GM23338 (cell line): ENCODE results near the gene TAF3. TPM values are rescaled to one million over a fixed set of nuclear protein-coding genes. Genes with fewer than 3 reads are reported as not detected.

ENCODE experiments used
- ATAC-seq: fragments of 200-7000 bp; cut with Tn5 transposase; 3 replicates; pipeline ENCODE4 v1.9.1; 2020
- DNase-seq: peaks from one replicate; pipeline ENCODE4 v3.0.0-alpha.2; 2015; ENCODE audit warnings: low spot score
- H2AFZ ChIP-seq: fragments of 200-600 bp; sonication (generic); 2 replicates; pipeline ENCODE4 v1.8.0; 2016; ENCODE audit warnings: antibody characterized with exemption, mild to moderate bottlenecking, moderate library complexity
- H3F3A ChIP-seq: fragments of 200-600 bp; sonication (generic); replicated peaks from 2 replicates; pipeline ENCODE4 v1.8.0; 2017; ENCODE audit warnings: antibody characterized with exemption, mixed run types, low read depth
- H3K27ac ChIP-seq: fragments of 200-600 bp; sonication (generic); 2 replicates; pipeline ENCODE4 v1.6.1; 2016; ENCODE audit warnings: low read depth
- H3K27me3 ChIP-seq: fragments of 200-600 bp; sonication (generic); 2 replicates; pipeline ENCODE4 v1.8.0; 2016; ENCODE audit warnings: mild to moderate bottlenecking, mixed run types, moderate library complexity; ENCODE audit not compliant: insufficient read depth
- H3K36me3 ChIP-seq: fragments of 200-600 bp; sonication (generic); 2 replicates; pipeline ENCODE4 v1.8.0; 2016; ENCODE audit warnings: mild to moderate bottlenecking; ENCODE audit not compliant: insufficient read depth
- H3K4me1 ChIP-seq: fragments of 200-600 bp; sonication (generic); 2 replicates; pipeline ENCODE4 v1.8.0; 2016; ENCODE audit warnings: mild to moderate bottlenecking, moderate library complexity; ENCODE audit not compliant: insufficient read depth
- H3K4me2 ChIP-seq: fragments of 200-600 bp; sonication (generic); 2 replicates; pipeline ENCODE4 v1.7.1; 2017; ENCODE audit warnings: mixed run types
- H3K4me3 ChIP-seq: fragments of 200-600 bp; sonication (generic); 2 replicates; pipeline ENCODE4 v1.6.1; 2016; ENCODE audit warnings: mixed run types
- H3K79me2 ChIP-seq: fragments of 200-600 bp; sonication (generic); replicated peaks from 2 replicates; pipeline ENCODE4 v1.8.0; 2017; ENCODE audit warnings: mild to moderate bottlenecking; ENCODE audit not compliant: insufficient read depth
- H3K9me2 ChIP-seq: fragments of 200-600 bp; sonication (generic); 2 replicates; pipeline ENCODE4 v1.8.0; 2017; ENCODE audit not compliant: insufficient read depth
- H4K20me1 ChIP-seq: fragments of 200-600 bp; sonication (generic); replicated peaks from 2 replicates; pipeline ENCODE4 v1.8.0; 2017; ENCODE audit warnings: mild to moderate bottlenecking; ENCODE audit not compliant: insufficient read depth
- H3K27ac Mint-ChIP-seq: 2 replicates; pipeline ENCODE4 v1.8.0; 2020; ENCODE audit warnings: inconsistent platforms, mild to moderate bottlenecking, moderate library complexity, mixed read lengths
- H3K27me3 Mint-ChIP-seq: 3 replicates; pipeline ENCODE4 v1.8.0; 2022; ENCODE audit warnings: low read depth, mild to moderate bottlenecking, moderate library complexity, mixed read lengths, inconsistent platforms; ENCODE audit not compliant: insufficient read depth, poor library complexity
- H3K36me3 Mint-ChIP-seq: 3 replicates; pipeline ENCODE4 v1.8.0; 2021; ENCODE audit warnings: low read depth, mild to moderate bottlenecking, inconsistent platforms, moderate library complexity, mixed read lengths
- H3K4me1 Mint-ChIP-seq: 3 replicates; pipeline ENCODE4 v1.8.0; 2020; ENCODE audit warnings: mild to moderate bottlenecking, inconsistent platforms, mixed read lengths
- H3K4me3 Mint-ChIP-seq: 3 replicates; pipeline ENCODE4 v1.8.0; 2021; ENCODE audit warnings: moderate library complexity, mild to moderate bottlenecking, inconsistent platforms, mixed read lengths
- H3K9me3 Mint-ChIP-seq: 3 replicates; pipeline ENCODE4 v1.8.0; 2020; ENCODE audit warnings: moderate library complexity, mild to moderate bottlenecking, inconsistent platforms, mixed read lengths
- CREB1 ChIP-seq: fragments of 250-450 bp; sonication (Bioruptor Pico); IDR thresholded peaks from 2 replicates; pipeline ENCODE4 v1.5.0; 2020; ENCODE audit warnings: low read depth, mild to moderate bottlenecking, moderate library complexity
- CTCF ChIP-seq, 2 experiments: fragments of 200-600 bp in 1 of 2; sonication (generic) in 1 of 2; conservative IDR thresholded peaks; 2 replicates each; pipeline versions ENCODE4 v1.5.1 to v1.6.1; 2016 to 2017; ENCODE audit warnings: antibody characterized with exemption in 2 of 2, low read depth in 2 of 2, mild to moderate bottlenecking in 2 of 2, moderate library complexity in 1 of 2
- ETS1 ChIP-seq: IDR thresholded peaks from 2 replicates; pipeline ENCODE4 v1.6.1; 2016; ENCODE audit warnings: antibody characterized with exemption
- EZH2 ChIP-seq: fragments of 200-600 bp; sonication (generic); IDR thresholded peaks from one replicate; pipeline ENCODE4 v1.8.0; 2017; ENCODE audit warnings: antibody characterized with exemption, mild to moderate bottlenecking, low read depth; ENCODE audit not compliant: unreplicated experiment
- EZH2phosphoT487 ChIP-seq: fragments of 200-600 bp; sonication (generic); IDR thresholded peaks from one replicate; pipeline ENCODE4 v1.8.1; 2018; ENCODE audit warnings: antibody characterized with exemption; ENCODE audit not compliant: unreplicated experiment
- JUNB ChIP-seq: IDR thresholded peaks from one replicate; pipeline ENCODE4 v1.6.1; 2016; ENCODE audit warnings: antibody characterized with exemption; ENCODE audit not compliant: unreplicated experiment
- NANOG ChIP-seq: IDR thresholded peaks from 2 replicates; pipeline ENCODE4 v1.6.1; 2016; ENCODE audit warnings: antibody characterized with exemption, borderline replicate concordance
- POLR2AphosphoS5 ChIP-seq: IDR thresholded peaks from 2 replicates; pipeline ENCODE4 v1.6.1; 2016; ENCODE audit warnings: antibody characterized with exemption, low read depth
- REST ChIP-seq: IDR thresholded peaks from one replicate; pipeline ENCODE4 v1.6.1; 2018; ENCODE audit warnings: antibody characterized with exemption; ENCODE audit not compliant: unreplicated experiment
- STAT1 ChIP-seq: IDR thresholded peaks from one replicate; pipeline ENCODE4 v1.6.1; 2016; ENCODE audit warnings: antibody characterized with exemption; ENCODE audit not compliant: unreplicated experiment
- ZNF114 ChIP-seq: fragments of 250-450 bp; sonication (Bioruptor Pico); IDR thresholded peaks from 2 replicates; pipeline ENCODE4 v1.5.0; 2020; ENCODE audit warnings: mild to moderate bottlenecking, moderate library complexity
- ZNF331 ChIP-seq: fragments of 250-450 bp; sonication (Bioruptor Pico); IDR thresholded peaks from 2 replicates; pipeline ENCODE4 v1.5.0; 2020; ENCODE audit warnings: low read depth, mild to moderate bottlenecking, moderate library complexity
- ZNF462 ChIP-seq: fragments of 250-450 bp; sonication (Bioruptor Pico); IDR thresholded peaks from 2 replicates; pipeline ENCODE4 v1.5.0; 2020; ENCODE audit warnings: mild to moderate bottlenecking, moderate library complexity
- polyA plus RNA-seq: library from polyadenylated mRNA; unstranded; fragments of >200 nt; fragmentation: Nextera tagmentation; extraction: Ambion mirVana; gene quantifications from 2 replicates; pipeline ENCODE4 v1.2.1, GENCODE V29; 2016
- total RNA-seq: library from RNA; depleted of rRNA; stranded (reverse); fragments of >200 nt; shearing (Covaris generic); gene quantifications from 2 replicates; pipeline ENCODE4 v1.2.3, GENCODE V29; 2014

TAF3 gene
- total and polyA plus RNA-seq, 2 experiments from 2014 or later, result 6.4 to 15.2 TPM

GRCh38 chr10:7915923-7916536 lies 97.7 kb downstream of the TAF3 start:
- no peaks in the 10 kb centered on the region for H3K27me3 ChIP-seq
- TF ChIP-seq ETS1 (no peak), NANOG (no peak), REST (no peak), ZNF462 (CRISPR knock-in tag) (no peak), EZH2phosphoT487 (no peak), POLR2AphosphoS5 (no peak), ZNF114 (CRISPR knock-in tag) (no peak), EZH2 (no peak), ZNF331 (CRISPR knock-in tag) (no peak), STAT1 (no peak), CTCF (conservative IDR thresholded peaks at IDR 0.05; ENCODE audit: low read depth in 2 of 2) (no peak), JUNB (no peak), CREB1 (no peak)
- no peaks in the 10 kb centered on the region for H3F3A ChIP-seq
- H3K27ac Mint-ChIP-seq, result no peak overlapping the region
- peaks cover 6% of the 10 kb centered on the region; the same call in 1 of the 2 replicates for H3K4me1 ChIP-seq
- H3K27ac ChIP-seq, result no peak overlapping the region
- H3K36me3 ChIP-seq, result no peaks in the 10 kb centered on the region
- no peak overlapping the region for H3K4me2 ChIP-seq
- ATAC-seq, result no peak
- H3K4me3 ChIP-seq, result no peak overlapping the region
- no peak for DNase-seq
- no peaks in the 10 kb centered on the region for H3K27me3 Mint-ChIP-seq
- no peak overlapping the region for H2AFZ ChIP-seq
- no peaks in the 10 kb centered on the region for H3K9me3 Mint-ChIP-seq
- H3K36me3 Mint-ChIP-seq, result no peaks in the 10 kb centered on the region
- H3K4me1 Mint-ChIP-seq, result peaks cover 7% of the 10 kb centered on the region; the same call in 2 of the 3 replicates
- peaks cover 16% of the 10 kb centered on the region for H3K79me2 ChIP-seq
- no peak overlapping the region for H3K4me3 Mint-ChIP-seq
- no peaks in the 10 kb centered on the region for H3K9me2 ChIP-seq
- H4K20me1 ChIP-seq, result no peaks in the 10 kb centered on the region
